Measurements from ENCODE around the gene SLCO3A1. TPM values are rescaled to one million over a fixed set of nuclear protein-coding genes. Genes with fewer than 3 reads are reported as not detected.

SLCO3A1 gene
- total and polyA plus RNA-seq, 12 donors = 33.9 to 57.2 (median 46.4) TPM

GRCh38 chr15:91929509-91929908, 76.0 kb downstream of the SLCO3A1 start:
- H3K4me3 ChIP-seq = no peak overlapping the region
- peaks cover 7 to 74% (median 53%) of the 10 kb centered on the region in 9 donors for H3K4me1 ChIP-seq
- H3K36me3 ChIP-seq = no peaks in the 10 kb centered on the region
- TF ChIP-seq CTCF (IDR thresholded peaks at IDR 0.05) = no peak
- intact Hi-C loops (cut with DNase I) = loop anchor here in 6 of 10 donors (5.0 kb wide), 3 partner anchors 42 to 77 kb away; partner anchors contain the start of gene SLCO3A1 (in 4 of the 6)
- H3K9me3 ChIP-seq = peaks cover 0 to 8% (median 0%) of the 10 kb centered on the region in 11 donors
- H3K27ac ChIP-seq = peak overlapping the region in 5 of 10 donors; percentile 12 to 46 (median 41)
- peak in 6 of 8 donors; percentile 57 to 81 (median 70) for ATAC-seq
- no peak for DNase-seq
- WGBS, 2 donors = 58 to 63% methylated on average over 2 of the region's 2 CpGs
- no peaks in the 10 kb centered on the region for H3K27me3 ChIP-seq

DNA sequence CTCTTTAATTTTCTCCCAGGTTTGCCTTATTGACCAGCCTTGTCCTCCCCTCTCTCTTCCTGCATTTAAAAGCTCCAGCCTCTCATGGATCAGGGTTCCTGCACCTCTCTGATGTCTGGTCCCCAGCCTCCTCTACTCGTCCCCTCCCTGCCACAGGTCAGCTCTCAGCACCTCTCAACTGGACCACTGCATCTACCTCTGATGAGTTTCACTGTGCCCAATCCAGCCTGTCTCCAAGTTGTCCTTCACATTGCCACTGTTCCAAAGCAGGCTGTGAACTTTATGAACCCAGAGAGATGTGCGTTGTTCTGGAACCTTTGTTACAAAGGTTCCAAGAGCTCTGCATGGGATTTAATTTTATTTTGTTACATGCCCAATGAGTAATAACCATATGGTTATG, 76.6 kb downstream of the SLCO3A1 start:
- DNase-seq (no peak), ATAC-seq (peak in 7 of 8 donors; percentile 25 to 62 (median 29))
- intact Hi-C loops (cut with DNase I) = loop anchor here in 2 of 10 donors (10.0 kb wide), 2 partner anchors 65 to 75 kb away; partner anchors contain the start of gene SLCO3A1 (in 1 of the 2)
- no peak for TF ChIP-seq CTCF (IDR thresholded peaks at IDR 0.05)
- no peaks in the 10 kb centered on the region for H3K36me3 ChIP-seq
- WGBS, 2 donors = 52 to 75% methylated on average over 2 of the region's 2 CpGs
- peaks cover 0 to 8% (median 0%) of the 10 kb centered on the region in 11 donors for H3K9me3 ChIP-seq
- peaks cover 7 to 68% (median 48%) of the 10 kb centered on the region in 9 donors for H3K4me1 ChIP-seq
- H3K4me3 ChIP-seq = no peak overlapping the region
- no peaks in the 10 kb centered on the region for H3K27me3 ChIP-seq
- peak overlapping the region in 6 of 10 donors; percentile 12 to 46 (median 37) for H3K27ac ChIP-seq

- Histone ChIP-seq H3K9me3 (peaks cover 0 to 8% (median 0%) of the 10 kb centered on the region in 11 donors), H3K4me1 (peaks cover 13 to 67% (median 54%) of the 10 kb centered on the region in 9 donors), H3K4me3 (no peak overlapping the region), H3K27ac (peak overlapping the region in 5 of 10 donors; percentile 13 to 58 (median 36)), H3K27me3 (no peaks in the 10 kb centered on the region), H3K36me3 (no peaks in the 10 kb centered on the region)
- WGBS, 2 donors = 71 to 80% methylated on average over 7 of the region's 7 CpGs
- intact Hi-C loops (cut with DNase I) = loop anchor here in 2 of 10 donors (10.0 kb wide), 2 partner anchors 71 to 81 kb away; partner anchors contain the start of gene SLCO3A1 (in 1 of the 2)
- TF ChIP-seq CTCF (IDR thresholded peaks at IDR 0.05) = no peak
- ATAC-seq (peak in 1 of 8 donors; percentile 28), DNase-seq (no peak)
Measured at GRCh38 chr15:91936182-91936775, 82.8 kb downstream of the SLCO3A1 start.

DNA sequence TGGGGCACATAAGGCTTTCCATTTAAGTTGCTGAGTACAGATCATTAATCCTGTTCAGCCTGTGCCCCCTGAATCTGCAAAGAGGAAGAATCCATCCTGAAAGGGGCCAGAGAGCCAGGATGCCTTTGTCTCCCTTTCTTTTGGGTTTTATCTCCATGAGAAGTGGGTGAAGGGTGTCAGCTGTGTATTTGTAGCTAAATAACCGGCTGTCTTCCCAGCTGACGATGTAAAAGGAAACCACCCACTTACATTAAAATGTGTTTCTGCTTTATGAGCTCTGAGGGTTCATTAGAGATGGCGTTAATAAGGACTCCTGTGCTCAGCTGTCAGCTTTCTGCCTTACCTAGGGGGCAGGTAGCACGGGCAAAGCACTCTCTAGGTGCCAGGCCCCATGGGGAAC, 83.4 kb downstream of the SLCO3A1 start:
- no peak for ATAC-seq
- H3K27me3 ChIP-seq = no peaks in the 10 kb centered on the region
- no peak overlapping the region for H3K4me3 ChIP-seq
- H3K4me1 ChIP-seq = peaks cover 13 to 72% (median 60%) of the 10 kb centered on the region in 9 donors
- no peak for TF ChIP-seq CTCF (IDR thresholded peaks at IDR 0.05)
- H3K36me3 ChIP-seq = no peaks in the 10 kb centered on the region
- 51 to 59% methylated on average over 4 of the region's 4 CpGs for WGBS, 2 donors
- no peak for DNase-seq
- intact Hi-C loops (cut with DNase I) = loop anchor here in 2 of 10 donors (10.0 kb wide), 2 partner anchors 72 to 82 kb away; partner anchors contain the start of gene SLCO3A1 (in 1 of the 2)
- peak overlapping the region in 5 of 10 donors; percentile 13 to 58 (median 36) for H3K27ac ChIP-seq
- H3K9me3 ChIP-seq = peaks cover 0 to 8% (median 0%) of the 10 kb centered on the region in 11 donors

Measured in heart right ventricle (tissue), 16 donors.